Activated CD8-positive, alpha-beta memory T cell treated with anti-CD3 and anti-CD28 coated beads, Interleukin-2, amount 50 U/mL, for 4 hours (primary cell): ENCODE data around the gene UBIAD1.
"Not testable (repeated sequence)": the region's sequence is repeated elsewhere in the genome, so short reads cannot be mapped to it uniquely, and the experiment has no call there.

Experiments
- DNase-seq: peaks from one replicate; pipeline ENCODE4 v3.0.0-alpha.2; 2020

UBIAD1 gene, protein sequence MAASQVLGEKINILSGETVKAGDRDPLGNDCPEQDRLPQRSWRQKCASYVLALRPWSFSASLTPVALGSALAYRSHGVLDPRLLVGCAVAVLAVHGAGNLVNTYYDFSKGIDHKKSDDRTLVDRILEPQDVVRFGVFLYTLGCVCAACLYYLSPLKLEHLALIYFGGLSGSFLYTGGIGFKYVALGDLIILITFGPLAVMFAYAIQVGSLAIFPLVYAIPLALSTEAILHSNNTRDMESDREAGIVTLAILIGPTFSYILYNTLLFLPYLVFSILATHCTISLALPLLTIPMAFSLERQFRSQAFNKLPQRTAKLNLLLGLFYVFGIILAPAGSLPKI

DNA sequence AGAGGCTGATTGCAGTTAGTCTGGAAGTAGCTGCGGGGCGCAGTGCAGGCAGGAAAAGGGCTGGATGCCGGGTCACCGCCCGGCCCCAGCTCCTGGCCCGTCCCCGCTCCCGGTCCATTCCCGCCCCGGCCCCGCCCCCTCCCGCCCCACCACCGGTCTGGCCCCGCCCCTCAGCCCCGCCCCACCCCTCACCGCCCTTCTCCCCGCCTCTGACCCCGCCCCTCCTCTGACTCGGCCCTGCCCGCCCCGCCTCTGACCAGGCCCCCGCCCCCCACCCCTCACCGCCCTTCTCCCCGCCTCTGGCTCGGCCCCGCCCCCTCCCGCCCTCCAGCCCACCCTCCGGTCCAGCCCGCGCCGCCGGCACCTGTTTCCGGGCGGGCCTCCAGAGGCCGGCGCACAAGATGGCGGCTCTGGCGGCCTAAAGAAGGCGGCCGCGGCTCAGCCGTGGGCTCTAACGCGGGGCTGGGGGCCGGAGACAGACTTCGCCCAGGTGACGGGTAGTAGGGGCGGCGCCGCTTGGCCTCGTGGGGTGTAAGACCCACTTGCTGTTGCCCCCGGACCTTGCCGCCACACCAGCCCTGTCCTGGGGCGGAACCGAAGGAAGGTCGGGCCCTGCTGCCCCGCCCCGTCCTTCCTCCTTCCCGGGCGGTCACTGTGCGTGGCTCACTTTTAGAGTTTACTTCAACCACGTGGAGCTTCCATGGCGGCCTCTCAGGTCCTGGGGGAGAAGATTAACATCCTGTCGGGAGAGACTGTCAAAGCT is at the start of gene UBIAD1:
Gene UBIAD1 (plus strand): TSS at position 367 of the 763 bp plus-strand sequence. CDS start 334 bp downstream, at position 701.
- DNase-seq = peak; percentile 84

DNA sequence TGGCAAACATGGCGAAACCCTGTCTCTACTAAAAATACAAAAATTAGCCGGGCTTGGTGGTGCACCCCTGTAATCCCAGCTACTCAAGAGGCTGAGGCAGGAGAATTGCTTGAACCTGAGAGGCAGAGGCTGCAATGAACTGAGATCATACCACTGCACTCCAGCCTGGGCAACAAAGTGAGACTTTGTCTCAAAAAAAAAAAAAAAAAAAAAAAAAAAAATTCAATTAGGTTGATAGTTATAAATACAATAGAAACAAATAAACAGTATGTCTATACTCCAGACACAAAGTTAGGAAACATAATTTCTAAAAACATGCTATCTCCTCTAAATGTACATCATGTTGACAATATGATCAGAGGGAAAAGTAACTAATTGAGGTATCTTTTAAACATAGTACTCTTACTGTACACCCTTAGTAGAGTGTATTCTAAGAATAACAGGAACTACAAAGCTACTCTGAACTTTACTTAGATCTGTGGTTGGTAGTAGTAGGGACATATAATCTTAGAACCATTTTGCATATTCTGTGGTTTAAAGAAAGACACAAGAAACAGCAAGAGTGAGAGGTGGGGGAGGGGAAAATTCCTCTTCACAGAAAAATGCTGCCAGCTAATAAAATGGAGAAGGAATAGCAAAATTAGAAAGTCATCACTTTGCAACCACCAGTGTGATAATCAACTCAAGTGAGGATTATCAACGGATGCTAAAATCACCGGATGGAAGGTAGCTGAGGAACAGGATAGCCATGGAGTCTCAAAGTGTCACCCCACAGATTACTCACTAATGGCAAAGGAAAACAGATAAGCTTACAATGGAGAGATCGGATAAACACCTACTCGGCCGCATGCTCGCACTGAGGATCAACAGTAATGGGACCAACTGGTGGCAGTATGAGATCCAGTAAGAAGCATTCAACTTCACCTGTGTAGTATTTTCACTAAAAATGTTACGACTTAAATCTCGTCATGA is 45.6 kb upstream of the UBIAD1 start:
- DNase-seq = no peak

DNA sequence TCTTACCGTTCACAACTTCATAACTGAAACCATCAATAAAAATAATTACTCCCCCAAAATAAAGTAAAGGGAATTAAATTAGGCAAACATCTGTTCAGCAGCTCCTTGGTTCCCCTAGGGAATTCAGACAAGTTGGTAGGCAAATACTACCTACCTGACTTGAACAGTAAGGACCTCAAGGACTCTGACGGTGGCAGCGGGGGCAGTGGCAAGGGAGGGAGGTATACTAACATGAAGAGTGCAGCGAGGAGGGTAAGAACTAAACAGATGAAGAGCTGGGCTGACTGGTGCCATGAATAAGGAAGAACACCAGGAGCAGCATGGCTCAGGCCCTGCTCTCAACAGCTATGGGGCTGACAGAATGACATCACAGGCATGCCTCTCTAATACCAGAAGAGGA is 43.8 kb upstream of the UBIAD1 start:
- DNase-seq = no peak

DNA sequence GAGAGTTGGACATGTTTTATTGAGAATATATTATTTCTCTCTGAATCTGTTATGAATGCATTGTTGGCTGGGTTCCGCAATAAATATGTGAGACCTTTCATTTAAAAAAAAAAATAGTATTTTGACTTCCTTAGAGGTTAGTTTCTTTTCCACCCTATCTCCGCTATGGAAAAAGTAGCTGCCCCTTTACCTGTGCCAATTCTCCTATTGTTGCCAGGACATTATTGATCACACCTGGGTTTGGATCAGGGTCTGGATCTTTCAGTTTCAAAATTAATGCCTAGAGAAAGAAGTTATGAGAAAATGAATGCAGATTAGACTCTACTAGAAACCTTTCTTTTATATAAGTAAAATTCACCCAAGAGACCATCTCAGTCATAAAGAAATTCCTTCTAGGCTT is 39.8 kb upstream of the UBIAD1 start:
- no peak for DNase-seq

DNA sequence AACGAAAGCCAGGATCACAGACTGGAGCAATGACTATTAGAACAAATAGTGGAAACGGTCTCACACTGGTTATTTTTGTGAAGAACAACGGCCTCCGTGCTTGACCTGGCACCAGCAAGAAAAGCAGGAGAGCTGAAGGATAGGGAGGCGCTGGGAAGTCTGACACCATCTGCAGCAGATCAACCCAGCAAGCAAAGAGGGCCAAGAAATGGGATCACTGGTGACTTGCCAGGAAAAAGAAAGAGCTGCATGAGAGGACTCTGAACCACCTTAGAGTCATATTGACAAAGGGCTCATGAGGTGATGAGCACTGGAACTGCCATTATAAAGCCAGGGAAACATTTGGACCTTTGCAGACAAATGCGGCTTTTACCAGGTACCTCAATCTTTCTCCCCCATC is 35.6 kb upstream of the UBIAD1 start:
- DNase-seq = no peak

DNA sequence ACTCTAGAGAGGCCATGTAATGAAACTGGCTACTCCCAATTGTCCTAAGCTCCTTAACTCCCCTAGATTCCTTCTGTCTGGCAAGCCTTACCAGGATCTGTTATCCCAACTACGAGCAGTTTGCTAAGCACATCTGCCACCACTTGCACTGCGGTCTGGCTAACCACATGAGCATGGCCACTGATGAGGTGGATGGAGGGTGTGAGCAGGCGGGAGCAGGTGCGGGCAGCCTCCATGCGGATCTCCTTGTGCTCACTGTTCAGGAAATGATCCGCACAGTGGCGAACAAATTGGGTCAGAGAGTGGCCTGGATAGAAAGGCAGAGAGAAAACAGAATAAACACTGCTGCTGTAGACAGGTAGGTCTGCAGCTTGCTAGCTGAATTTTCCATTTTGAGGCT is 34.7 kb upstream of the UBIAD1 start:
- DNase-seq = no peak

DNA sequence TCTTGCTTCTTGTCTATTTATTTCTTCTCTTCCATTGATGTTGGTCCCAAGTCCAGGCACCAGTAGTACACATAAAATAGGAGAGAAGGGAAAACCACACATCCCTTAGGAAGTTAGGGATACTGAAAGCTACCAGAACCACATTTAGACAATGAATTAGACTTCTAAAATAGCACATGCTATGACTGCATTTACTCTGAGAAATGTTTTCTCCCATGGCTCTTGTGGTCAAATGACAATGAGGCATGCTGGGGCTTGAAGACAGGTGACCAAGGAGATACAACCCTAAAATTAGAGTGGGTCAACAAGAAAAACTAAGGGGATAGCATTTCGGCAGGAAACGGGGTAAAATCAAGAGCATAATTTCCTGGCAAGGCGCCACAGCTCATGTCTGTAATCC is 27.8 kb upstream of the UBIAD1 start:
- no peak for DNase-seq

DNA sequence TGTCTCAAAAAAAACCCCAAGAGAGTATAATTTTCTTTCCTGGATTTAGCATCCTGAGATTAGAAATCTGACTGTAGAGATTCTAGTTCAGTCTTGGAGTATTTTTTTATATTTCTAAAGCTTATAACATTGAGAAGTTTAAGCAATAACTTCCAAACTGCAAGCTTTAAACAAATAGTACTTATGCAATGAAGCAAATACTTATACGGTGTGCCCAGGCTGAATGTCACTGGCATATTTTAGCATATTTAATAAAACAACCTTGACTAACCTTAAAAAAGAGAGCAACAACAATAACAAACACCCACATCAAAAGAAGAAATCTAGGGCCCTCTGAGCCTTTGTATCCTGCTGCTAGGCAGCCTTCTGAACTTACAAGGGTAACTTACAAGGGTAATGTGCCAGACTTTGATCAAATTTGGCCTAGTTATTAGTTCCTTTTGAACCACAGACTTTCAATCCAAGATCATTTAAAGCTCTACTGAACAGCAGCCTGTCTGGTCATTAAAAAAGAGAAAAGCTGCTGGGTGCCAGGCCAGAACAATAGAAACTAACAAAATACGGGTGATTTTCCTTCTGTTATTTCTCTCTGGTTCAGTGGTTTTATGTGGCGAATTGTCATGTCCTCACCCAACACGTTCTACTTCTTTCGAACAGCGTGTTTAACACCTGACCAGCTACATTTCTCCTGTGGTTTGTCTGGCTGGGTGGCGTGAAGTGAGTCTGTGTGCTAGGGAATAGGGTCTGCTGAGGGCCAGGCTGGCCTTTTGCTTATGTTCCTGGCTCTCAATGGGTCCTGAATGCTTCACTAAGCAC is 26.9 kb upstream of the UBIAD1 start:
- DNase-seq = no peak

DNA sequence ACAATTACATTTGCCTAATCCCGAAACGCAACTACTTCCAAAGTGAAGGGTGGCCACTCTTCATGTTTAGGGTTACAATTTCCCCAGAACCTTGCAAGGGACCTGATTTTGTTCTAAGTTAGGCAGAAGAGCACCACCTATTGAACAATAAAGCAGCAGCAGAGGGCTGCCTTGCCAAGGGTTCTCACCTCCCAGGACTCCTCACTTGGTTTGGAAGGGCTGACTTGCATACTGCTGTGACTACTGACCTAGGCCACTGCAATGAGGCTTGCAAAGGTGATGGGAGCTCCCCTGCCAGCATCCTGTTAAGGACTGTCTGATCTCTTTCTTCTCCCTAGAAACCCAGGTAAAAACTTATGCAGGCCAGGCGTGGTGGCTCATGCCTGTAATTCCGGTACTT is 24.8 kb upstream of the UBIAD1 start:
- DNase-seq = no peak

DNA sequence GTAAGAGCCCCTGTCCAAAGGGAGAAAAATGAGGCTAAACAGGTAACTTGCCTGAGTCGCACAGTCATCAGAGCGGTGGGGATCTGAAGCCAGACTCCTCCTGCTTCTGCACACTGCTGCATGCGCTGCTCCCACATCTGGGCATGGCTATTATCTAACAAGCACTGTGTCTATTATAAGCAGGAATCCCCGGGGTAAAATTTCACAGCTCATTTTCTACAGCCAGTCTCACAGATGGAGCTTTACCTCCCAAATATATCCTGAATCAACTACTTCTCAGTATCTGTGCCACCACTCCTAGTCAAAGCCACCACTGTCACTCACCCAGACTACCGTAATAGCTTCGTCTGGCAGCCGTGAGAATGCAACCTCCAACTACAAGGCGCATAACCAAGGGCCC is 20.5 kb upstream of the UBIAD1 start:
- no peak for DNase-seq

DNA sequence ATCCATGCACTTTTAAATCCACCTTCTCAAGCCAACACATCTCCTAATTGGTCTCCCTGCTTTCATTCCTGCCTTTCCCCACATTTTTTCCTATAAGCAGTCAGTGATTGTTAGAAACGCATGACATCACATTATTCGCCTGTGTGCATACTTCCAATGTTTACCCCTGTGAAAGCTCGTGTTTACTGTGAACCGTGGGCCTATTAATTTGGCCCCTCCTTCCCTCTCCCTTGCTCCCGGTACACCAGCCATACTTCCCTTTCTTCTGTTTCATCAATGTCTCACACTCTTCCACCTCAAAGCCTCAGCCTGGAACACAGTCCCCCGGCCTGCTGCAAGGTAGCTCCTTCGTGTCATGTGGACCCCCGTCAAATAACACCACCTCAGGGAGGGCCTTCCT is 19.8 kb upstream of the UBIAD1 start:
- DNase-seq = no peak

DNA sequence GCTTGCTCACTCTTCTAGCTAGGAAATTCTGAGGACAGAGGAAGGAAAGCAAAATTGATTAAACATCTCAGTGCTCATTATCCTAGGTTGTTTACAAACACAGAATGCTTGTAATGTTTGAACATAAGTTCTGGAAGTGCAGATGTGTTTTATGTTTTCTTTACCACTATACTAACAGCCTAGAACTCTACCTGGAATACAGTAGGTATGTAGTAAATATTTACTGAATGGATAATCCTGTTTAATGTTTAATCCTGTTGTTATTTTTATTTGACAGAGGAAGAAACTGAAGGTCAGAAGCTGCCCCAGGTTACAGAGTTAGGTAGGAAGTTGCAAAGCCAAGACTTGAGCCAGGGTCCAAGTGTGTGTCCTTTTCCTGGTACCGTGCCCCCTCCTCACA is 16.7 kb upstream of the UBIAD1 start:
- DNase-seq = no peak

DNA sequence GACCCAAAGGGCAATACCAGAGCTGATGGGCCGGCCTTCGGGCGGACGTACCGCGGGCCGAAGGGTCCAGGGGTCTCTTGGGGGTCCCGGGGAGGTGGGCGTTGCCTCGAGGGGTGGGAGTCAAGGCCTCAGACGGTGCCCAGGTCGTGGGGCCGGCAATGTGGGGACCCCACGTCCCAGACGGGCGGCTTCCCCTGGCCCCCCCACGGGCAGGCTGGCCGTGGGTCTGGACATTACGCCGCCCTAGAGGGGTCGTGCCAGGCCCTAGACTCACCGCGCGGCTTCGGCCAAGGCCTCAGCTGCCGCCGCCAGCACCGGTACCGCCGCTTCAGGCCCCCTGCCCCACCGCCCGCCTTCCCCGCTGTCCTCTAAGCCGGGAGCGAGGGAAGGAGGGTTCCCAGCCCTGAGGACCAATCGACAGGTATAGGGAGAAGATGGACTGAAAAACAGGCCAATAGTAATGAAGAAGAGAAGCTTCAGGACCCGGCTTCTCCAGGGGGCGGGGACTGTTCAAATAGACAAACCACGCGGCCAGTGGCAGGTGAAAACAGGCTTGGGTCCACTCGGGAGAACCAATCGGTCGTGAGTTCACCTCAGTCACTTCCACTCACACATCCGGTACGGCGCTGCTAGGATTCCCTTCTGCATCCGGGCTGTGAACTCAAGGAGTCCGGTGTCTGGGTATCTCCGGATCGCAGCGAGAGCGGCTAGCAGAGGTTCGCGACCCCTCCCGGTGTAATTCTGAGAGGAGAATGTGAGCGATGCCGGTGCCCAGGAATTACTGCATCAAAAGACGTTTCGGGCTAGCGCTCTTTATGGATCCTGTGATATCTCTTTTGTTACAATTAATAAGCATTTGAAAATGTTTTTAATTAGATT is 10.6 kb upstream of the UBIAD1 start, which contains the start of gene MTOR:
Gene MTOR (minus strand): TSS at position 381 of the 879 bp plus-strand sequence. CDS start 3,142 bp downstream, outside the sequence.
- DNase-seq = peak; percentile 92

DNA sequence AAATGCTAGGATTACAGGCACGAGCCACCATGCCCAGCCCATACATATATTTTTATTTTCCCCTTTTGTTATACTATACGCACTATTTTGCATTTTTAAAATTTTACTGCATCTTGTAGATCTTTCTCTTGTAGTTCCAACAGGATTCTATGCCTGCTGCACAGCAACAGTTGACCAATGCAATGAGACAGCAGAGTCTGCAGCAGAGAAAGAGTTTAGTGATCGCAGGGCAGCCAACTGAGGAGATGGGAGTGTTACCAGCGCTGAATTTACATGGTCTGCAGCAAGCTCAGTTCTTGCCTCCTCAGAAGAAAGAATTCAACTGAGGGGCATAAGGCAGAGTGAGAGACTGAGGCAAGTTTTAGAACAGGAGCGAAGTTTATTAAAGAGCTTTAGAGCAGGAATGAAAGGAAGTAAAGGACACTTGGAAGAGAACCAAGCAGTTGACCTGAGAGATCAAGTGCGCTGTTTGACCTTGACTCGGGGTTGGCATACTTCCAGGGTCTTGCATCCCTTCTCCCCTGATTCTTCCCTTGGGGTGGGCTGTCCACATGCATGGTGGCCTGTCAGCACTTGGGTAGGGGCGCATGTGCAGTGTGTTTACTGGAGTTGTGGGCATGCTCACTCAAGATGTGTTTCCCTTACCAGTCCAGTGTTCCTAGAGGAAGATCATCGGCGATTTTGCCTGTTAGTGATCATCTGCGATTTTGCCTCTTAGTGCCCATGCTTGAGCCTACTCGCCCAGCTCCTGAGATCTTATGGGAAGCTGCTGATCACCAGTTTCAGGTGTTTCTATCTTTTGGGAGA is 6.5 kb upstream of the UBIAD1 start:
- DNase-seq = no peak

DNA sequence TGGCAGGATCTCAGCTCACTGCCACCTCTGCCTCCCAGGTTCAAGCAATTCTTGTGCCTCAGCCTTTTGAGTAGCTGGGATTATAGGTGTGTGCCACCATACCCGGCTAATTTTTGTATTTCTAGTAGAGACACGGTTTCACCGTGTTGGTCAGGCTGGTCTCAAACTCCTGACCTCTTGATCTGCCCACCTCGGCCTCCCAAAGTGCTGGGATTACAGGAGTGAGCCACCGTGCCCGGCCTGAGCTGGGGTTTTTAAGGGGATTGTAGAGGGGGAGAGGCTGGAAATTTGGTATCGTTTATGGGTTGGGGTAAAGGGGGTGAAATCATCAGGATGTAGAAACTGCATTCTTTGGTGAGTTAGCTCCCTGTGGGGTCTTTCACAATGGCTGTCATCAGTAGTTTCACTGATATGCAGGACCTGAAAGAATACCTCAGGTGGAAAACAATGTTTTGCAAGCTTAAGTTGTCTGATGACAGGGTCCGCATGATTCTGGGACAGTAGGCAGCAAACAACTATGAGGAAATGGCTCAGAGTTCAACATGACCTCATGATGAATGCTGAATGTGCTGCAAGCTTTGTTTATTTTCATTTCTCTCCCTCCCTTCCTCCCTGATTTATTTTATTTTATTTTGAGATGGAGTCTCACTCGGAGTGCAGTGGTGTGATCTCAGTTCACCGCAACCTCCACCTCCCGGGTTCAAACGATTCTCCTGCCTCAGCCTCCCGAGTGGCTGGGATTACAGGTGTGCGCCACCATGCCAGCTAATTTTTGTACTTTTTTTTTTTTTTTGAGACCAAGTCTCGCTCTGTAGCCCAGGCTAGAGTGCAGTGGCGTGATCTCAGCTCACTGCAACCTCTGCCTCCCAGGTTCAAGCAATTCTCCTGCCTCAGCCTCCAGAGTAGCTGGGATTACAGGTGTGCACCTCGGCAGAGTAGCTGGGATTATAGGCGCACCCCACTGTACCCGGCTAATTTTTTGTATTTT is 5.4 kb upstream of the UBIAD1 start:
- DNase-seq = not testable (repeated sequence)

DNA sequence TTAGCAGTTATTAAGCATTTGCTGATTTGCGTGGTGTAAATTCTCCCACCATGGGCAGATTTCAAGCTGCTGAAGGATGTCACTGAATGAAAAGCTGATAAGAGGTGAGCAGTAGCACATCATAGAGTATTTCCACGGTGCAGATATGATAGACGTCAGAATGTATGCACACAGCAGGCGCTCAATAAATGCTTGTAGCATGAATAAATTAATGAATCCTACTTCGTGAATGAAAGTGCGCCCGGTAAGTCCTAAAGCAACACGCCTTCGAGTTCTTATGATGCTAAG is 510 bp upstream of the UBIAD1 start:
- no peak for DNase-seq

DNA sequence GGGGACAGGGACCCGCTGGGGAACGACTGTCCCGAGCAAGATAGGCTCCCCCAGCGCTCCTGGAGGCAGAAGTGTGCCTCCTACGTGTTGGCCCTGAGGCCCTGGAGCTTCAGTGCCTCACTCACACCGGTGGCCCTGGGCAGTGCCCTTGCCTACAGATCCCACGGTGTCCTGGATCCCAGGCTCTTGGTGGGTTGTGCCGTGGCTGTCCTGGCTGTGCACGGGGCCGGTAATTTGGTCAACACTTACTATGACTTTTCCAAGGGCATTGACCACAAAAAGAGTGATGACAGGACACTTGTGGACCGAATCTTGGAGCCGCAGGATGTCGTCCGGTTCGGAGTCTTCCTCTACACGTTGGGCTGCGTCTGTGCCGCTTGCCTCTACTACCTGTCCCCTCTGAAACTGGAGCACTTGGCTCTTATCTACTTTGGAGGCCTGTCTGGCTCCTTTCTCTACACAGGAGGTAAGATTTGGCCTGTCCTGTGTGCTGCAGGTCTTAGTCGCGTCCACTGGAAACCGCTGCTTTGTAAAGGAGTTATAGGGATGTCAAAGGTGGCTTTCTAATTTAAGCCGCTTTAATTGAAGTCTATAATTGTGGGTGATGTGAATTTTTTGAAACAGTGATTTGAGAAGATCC is 717 bp downstream of the UBIAD1 start:
- DNase-seq = no peak

DNA sequence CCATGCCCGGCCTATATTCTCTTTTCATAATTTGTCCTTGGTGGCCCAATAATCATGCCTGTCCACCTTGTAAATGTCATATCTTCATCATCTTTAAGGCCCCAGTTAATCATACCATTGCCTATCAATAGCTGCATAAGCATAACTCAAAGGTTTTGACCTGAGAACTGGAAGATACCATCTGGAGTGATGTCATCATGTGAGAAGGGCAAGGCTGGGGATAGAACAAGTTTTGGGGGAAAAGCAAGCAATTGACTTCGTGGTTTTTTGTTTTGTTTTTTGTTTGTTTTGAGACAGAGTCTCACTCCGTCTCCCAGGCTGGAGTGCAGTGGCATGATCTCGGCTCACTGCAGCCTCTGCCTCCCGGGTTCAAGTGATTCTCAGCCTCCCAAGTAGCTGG is 6.2 kb downstream of the UBIAD1 start:
- DNase-seq = no peak

DNA sequence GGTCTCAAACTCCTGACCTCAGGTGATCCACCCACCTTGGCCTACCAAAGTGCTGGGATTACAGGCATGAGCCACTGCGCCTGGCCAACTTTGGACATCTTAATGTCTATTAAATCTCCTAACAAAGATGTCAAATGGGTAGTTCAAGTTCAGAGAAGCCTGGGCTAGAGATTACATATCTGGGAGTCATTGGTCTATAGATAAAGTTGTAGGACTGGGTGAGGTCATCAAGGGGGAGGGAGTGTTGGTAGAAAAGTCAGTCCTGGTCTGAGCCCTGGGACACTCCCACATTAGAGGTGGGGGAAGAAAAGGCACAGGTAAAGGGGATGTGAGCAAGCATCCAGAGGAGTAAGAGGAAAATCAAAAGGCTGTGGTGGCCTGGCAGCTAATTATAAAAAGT is 6.6 kb downstream of the UBIAD1 start:
- no peak for DNase-seq
